ENCODE results near the gene PRKCH.

Gene PRKCH

GRCh38 chr14:61471297-61472005 is 150.1 kb downstream of the PRKCH start:
- peak overlapping the region; percentile 66 for H3K4me2 ChIP-seq (ENCODE audit: low read length, poor library complexity, severe bottlenecking)
- H3K23ac ChIP-seq (ENCODE audit: low read length in 2 of 2) = no peak overlapping the region
- H3K18ac ChIP-seq (ENCODE audit: low read depth in 1 of 2, low read length in 2 of 2) = peak overlapping the region; percentile 73 to 85
- H2AFZ ChIP-seq (ENCODE audit: low read depth, low read length) = no peak overlapping the region
- peak overlapping the region; percentile 88 for H3K27ac ChIP-seq (ENCODE audit: low read length, poor library complexity, severe bottlenecking)
- peak overlapping the region in 1 of 2 experiments; percentile 88 for H3K14ac ChIP-seq (ENCODE audit: low read length in 2 of 2)
- peak overlapping the region; percentile 42 for H2BK120ac ChIP-seq (ENCODE audit: low read depth, low read length)
- peak overlapping the region; percentile 99 for H2AK5ac ChIP-seq (ENCODE audit: low read length, severe bottlenecking)
- H2BK15ac ChIP-seq (ENCODE audit: low read depth, poor library complexity, severe bottlenecking) = peak overlapping the region; percentile 33
- peak overlapping the region; percentile 76 for H4K8ac ChIP-seq (ENCODE audit: low read length)
- H2BK5ac ChIP-seq (ENCODE audit: low read depth, low read length, poor library complexity, severe bottlenecking) = peak overlapping the region; percentile 9
- peak overlapping the region; percentile 85 for H4K91ac ChIP-seq (ENCODE audit: low read length)
- peak overlapping the region in 1 of 2 experiments; percentile 92 for H3K4ac ChIP-seq (ENCODE audit: low read depth in 1 of 2, low read length in 2 of 2)
- peak; percentile 32 for DNase-seq
- WGBS = 73% methylated on average over 6 of the region's 7 CpGs
- peak overlapping the region in 1 of 2 experiments; percentile 74 for H3K4me3 ChIP-seq (ENCODE audit: insufficient read depth in 1 of 2, low read depth in 1 of 2, low read length in 2 of 2)
- H3K9me3 ChIP-seq (ENCODE audit: control insufficient read depth, low read length) = no peaks in the 10 kb centered on the region
- H3K4me1 ChIP-seq (ENCODE audit: control insufficient read depth, insufficient read depth, low read depth, low read length) = peaks cover 27% of the 10 kb centered on the region
- peak overlapping the region; percentile 86 for H3K9ac ChIP-seq (ENCODE audit: low read length)
- peak overlapping the region; percentile 96 to 98 for H2BK12ac ChIP-seq (ENCODE audit: low read length in 2 of 2)
- no peaks in the 10 kb centered on the region for H3K27me3 ChIP-seq (ENCODE audit: control insufficient read depth in 1 of 2, insufficient read depth in 1 of 2, low read length in 2 of 2)
- H3K36me3 ChIP-seq (ENCODE audit: control insufficient read depth in 1 of 2, insufficient read depth in 2 of 2, low read depth in 1 of 2, low read length in 2 of 2) = no peaks in the 10 kb centered on the region
- H3K79me1 ChIP-seq (replicated peaks; ENCODE audit: low read length, poor library complexity, severe bottlenecking) = peaks cover 16% of the 10 kb centered on the region

GRCh38 chr14:61472011-61472672 is 150.8 kb downstream of the PRKCH start:
- Histone ChIP-seq H3K9ac (ENCODE audit: low read length) (peak overlapping the region; percentile 86), H3K23ac (ENCODE audit: low read length in 2 of 2) (no peak overlapping the region), H4K8ac (ENCODE audit: low read length) (peak overlapping the region; percentile 27), H3K27ac (ENCODE audit: low read length, poor library complexity, severe bottlenecking) (peak overlapping the region; percentile 88), H2BK15ac (ENCODE audit: low read depth, poor library complexity, severe bottlenecking) (no peak overlapping the region), H2BK5ac (ENCODE audit: low read depth, low read length, poor library complexity, severe bottlenecking) (peak overlapping the region; percentile 10), H2BK120ac (ENCODE audit: low read depth, low read length) (no peak overlapping the region), H3K4me3 (ENCODE audit: insufficient read depth in 1 of 2, low read depth in 1 of 2, low read length in 2 of 2) (peak overlapping the region; percentile 34 to 74), H3K9me3 (ENCODE audit: control insufficient read depth, low read length) (no peaks in the 10 kb centered on the region), H3K4me2 (ENCODE audit: low read length, poor library complexity, severe bottlenecking) (peak overlapping the region; percentile 66), H3K36me3 (ENCODE audit: control insufficient read depth in 1 of 2, insufficient read depth in 2 of 2, low read depth in 1 of 2, low read length in 2 of 2) (no peaks in the 10 kb centered on the region), H2BK12ac (ENCODE audit: low read length in 2 of 2) (no peak overlapping the region), H3K79me1 (replicated peaks; ENCODE audit: low read length, poor library complexity, severe bottlenecking) (peaks cover 14% of the 10 kb centered on the region), H4K91ac (ENCODE audit: low read length) (no peak overlapping the region), H3K27me3 (ENCODE audit: control insufficient read depth in 1 of 2, insufficient read depth in 1 of 2, low read length in 2 of 2) (no peaks in the 10 kb centered on the region), H3K18ac (ENCODE audit: low read depth in 1 of 2, low read length in 2 of 2) (peak overlapping the region; percentile 34 to 40), H3K4ac (ENCODE audit: low read depth in 1 of 2, low read length in 2 of 2) (no peak overlapping the region), H3K4me1 (ENCODE audit: control insufficient read depth, insufficient read depth, low read depth, low read length) (peaks cover 24% of the 10 kb centered on the region), H3K14ac (ENCODE audit: low read length in 2 of 2) (no peak overlapping the region), H2AK5ac (ENCODE audit: low read length, severe bottlenecking) (no peak overlapping the region), H2AFZ (ENCODE audit: low read depth, low read length) (no peak overlapping the region)
- 7% methylated on average over 7 of the region's 8 CpGs for WGBS
- DNase-seq = peak; percentile 97

GRCh38 chr14:61472801-61473376 is 151.5 kb downstream of the PRKCH start:
- H4K8ac ChIP-seq (ENCODE audit: low read length) = peak overlapping the region; percentile 75
- peak overlapping the region; percentile 61 to 69 for H3K18ac ChIP-seq (ENCODE audit: low read depth in 1 of 2, low read length in 2 of 2)
- no peak overlapping the region for H3K4me3 ChIP-seq (ENCODE audit: insufficient read depth in 1 of 2, low read depth in 1 of 2, low read length in 2 of 2)
- no peak overlapping the region for H2BK5ac ChIP-seq (ENCODE audit: low read depth, low read length, poor library complexity, severe bottlenecking)
- peak overlapping the region; percentile 59 for H2BK120ac ChIP-seq (ENCODE audit: low read depth, low read length)
- H3K14ac ChIP-seq (ENCODE audit: low read length in 2 of 2) = no peak overlapping the region
- no peaks in the 10 kb centered on the region for H3K9me3 ChIP-seq (ENCODE audit: control insufficient read depth, low read length)
- H2BK12ac ChIP-seq (ENCODE audit: low read length in 2 of 2) = peak overlapping the region; percentile 85 to 99
- H3K4me2 ChIP-seq (ENCODE audit: low read length, poor library complexity, severe bottlenecking) = no peak overlapping the region
- peak overlapping the region; percentile 87 for H2AK5ac ChIP-seq (ENCODE audit: low read length, severe bottlenecking)
- peak overlapping the region; percentile 88 for H3K27ac ChIP-seq (ENCODE audit: low read length, poor library complexity, severe bottlenecking)
- H3K9ac ChIP-seq (ENCODE audit: low read length) = peak overlapping the region; percentile 86
- peaks cover 15% of the 10 kb centered on the region for H3K79me1 ChIP-seq (replicated peaks; ENCODE audit: low read length, poor library complexity, severe bottlenecking)
- no peaks in the 10 kb centered on the region for H3K36me3 ChIP-seq (ENCODE audit: control insufficient read depth in 1 of 2, insufficient read depth in 2 of 2, low read depth in 1 of 2, low read length in 2 of 2)
- peak overlapping the region; percentile 38 for H2BK15ac ChIP-seq (ENCODE audit: low read depth, poor library complexity, severe bottlenecking)
- H3K4ac ChIP-seq (ENCODE audit: low read depth in 1 of 2, low read length in 2 of 2) = peak overlapping the region in 1 of 2 experiments; percentile 83
- H3K4me1 ChIP-seq (ENCODE audit: control insufficient read depth, insufficient read depth, low read depth, low read length) = peaks cover 23% of the 10 kb centered on the region
- no peaks in the 10 kb centered on the region for H3K27me3 ChIP-seq (ENCODE audit: control insufficient read depth in 1 of 2, insufficient read depth in 1 of 2, low read length in 2 of 2)
- 72% methylated on average over 3 of the region's 3 CpGs for WGBS
- no peak overlapping the region for H3K23ac ChIP-seq (ENCODE audit: low read length in 2 of 2)
- no peak overlapping the region for H2AFZ ChIP-seq (ENCODE audit: low read depth, low read length)
- DNase-seq = peak; percentile 50
- peak overlapping the region; percentile 84 for H4K91ac ChIP-seq (ENCODE audit: low read length)

- no peak overlapping the region for H2BK12ac ChIP-seq (ENCODE audit: low read length in 2 of 2)
- 59% methylated on average over 1 of the region's 1 CpG for WGBS
- no peak overlapping the region for H3K23ac ChIP-seq (ENCODE audit: low read length in 2 of 2)
- H3K14ac ChIP-seq (ENCODE audit: low read length in 2 of 2) = no peak overlapping the region
- H3K36me3 ChIP-seq (ENCODE audit: control insufficient read depth in 1 of 2, insufficient read depth in 2 of 2, low read depth in 1 of 2, low read length in 2 of 2) = no peaks in the 10 kb centered on the region
- H2BK120ac ChIP-seq (ENCODE audit: low read depth, low read length) = no peak overlapping the region
- no peak overlapping the region for H3K4ac ChIP-seq (ENCODE audit: low read depth in 1 of 2, low read length in 2 of 2)
- no peak overlapping the region for H3K4me3 ChIP-seq (ENCODE audit: insufficient read depth in 1 of 2, low read depth in 1 of 2, low read length in 2 of 2)
- no peak overlapping the region for H2BK15ac ChIP-seq (ENCODE audit: low read depth, poor library complexity, severe bottlenecking)
- no peak overlapping the region for H3K18ac ChIP-seq (ENCODE audit: low read depth in 1 of 2, low read length in 2 of 2)
- H3K4me1 ChIP-seq (ENCODE audit: control insufficient read depth, insufficient read depth, low read depth, low read length) = peaks cover 24% of the 10 kb centered on the region
- no peak overlapping the region for H3K4me2 ChIP-seq (ENCODE audit: low read length, poor library complexity, severe bottlenecking)
- H3K27me3 ChIP-seq (ENCODE audit: control insufficient read depth in 1 of 2, insufficient read depth in 1 of 2, low read length in 2 of 2) = no peaks in the 10 kb centered on the region
- H3K79me1 ChIP-seq (replicated peaks; ENCODE audit: low read length, poor library complexity, severe bottlenecking) = peaks cover 15% of the 10 kb centered on the region
- DNase-seq = no peak
- no peaks in the 10 kb centered on the region for H3K9me3 ChIP-seq (ENCODE audit: control insufficient read depth, low read length)
- no peak overlapping the region for H3K9ac ChIP-seq (ENCODE audit: low read length)
- H2AFZ ChIP-seq (ENCODE audit: low read depth, low read length) = no peak overlapping the region
- H3K27ac ChIP-seq (ENCODE audit: low read length, poor library complexity, severe bottlenecking) = no peak overlapping the region
- H4K91ac ChIP-seq (ENCODE audit: low read length) = no peak overlapping the region
- H2BK5ac ChIP-seq (ENCODE audit: low read depth, low read length, poor library complexity, severe bottlenecking) = no peak overlapping the region
- peak overlapping the region; percentile 73 for H2AK5ac ChIP-seq (ENCODE audit: low read length, severe bottlenecking)
- no peak overlapping the region for H4K8ac ChIP-seq (ENCODE audit: low read length)
Measured at GRCh38 chr14:61474015-61474414, 152.6 kb downstream of the PRKCH start.

All from mesenchymal stem cell (in vitro differentiated cells and primary cell).